Activated naive CD4-positive, alpha-beta T cell (primary cell): ENCODE results near the gene UBE2E1.
"Not testable (repeated sequence)": the region's sequence is repeated elsewhere in the genome, so short reads cannot be mapped to it uniquely, and the experiment has no call there.

Experiments
- DNase-seq, 4 experiments: peaks; one replicate each; lab custom pipeline; 2025; lab: John Stamatoyannopoulos, UW

The UBE2E1 gene

DNA sequence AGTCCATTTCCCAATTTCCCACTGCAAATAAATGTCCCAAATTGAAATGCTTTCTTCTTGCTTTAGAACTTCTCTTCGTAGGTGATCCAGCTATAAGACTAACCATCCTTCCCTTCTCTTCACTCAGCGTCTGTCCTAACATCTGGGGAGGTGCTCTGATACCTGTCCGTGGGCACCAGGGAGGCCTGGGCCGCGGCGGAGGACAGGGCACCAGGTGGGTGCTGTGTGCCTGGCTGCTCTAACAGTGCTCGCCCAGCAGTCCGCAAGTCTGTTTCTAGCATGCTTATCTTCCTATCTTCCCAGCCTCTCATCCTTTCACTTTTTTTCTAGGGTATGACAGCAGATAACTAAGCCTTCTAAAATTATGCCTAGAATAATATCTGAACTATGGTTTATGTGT is 73.7 kb downstream of the UBE2E1 start:
- no peak for DNase-seq

- DNase-seq: no peak
Observed at GRCh38 chr3:23880703-23881339, 75.1 kb downstream of the UBE2E1 start.

DNA sequence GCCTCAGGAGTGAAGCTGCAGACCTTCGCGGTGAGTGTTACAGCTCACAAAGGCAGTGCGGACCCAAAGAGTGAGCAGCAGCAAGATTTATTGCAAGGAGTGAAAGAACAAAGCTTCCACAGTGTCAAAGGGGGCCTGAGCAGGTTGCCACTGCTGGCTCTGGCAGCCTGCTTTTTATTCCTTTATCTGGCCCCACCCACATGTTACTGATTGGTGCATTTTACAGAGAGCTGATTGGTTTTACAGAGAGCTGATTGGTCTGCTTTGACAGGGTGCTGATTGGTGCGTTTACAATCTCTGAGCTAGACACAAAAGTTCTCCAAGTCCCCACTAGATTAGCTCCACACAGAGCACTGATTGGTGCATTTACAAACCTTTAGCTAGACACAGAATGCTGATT is 76.2 kb downstream of the UBE2E1 start:
- DNase-seq: not testable (repeated sequence)

- no peak for DNase-seq
Observed at GRCh38 chr3:23882487-23882918, 76.7 kb downstream of the UBE2E1 start.

DNA sequence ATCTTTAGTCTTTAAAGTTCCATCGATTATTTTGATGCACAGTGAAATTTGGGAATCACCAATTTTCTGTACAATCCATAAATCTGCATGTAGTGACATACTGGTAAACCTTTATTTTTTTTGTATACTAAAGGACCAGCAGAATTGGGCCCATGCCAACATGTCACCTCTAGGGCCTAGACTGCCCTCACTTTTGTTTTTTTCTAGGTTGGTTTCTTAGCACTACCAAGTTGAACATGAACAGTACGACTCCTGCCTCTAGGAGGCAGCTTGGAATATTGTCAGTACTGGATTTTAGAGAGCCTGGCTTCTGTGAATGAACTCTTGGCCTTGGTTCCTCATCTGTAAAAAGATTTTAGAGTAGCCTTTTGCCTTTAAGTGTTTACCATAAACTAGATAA is 78.7 kb downstream of the UBE2E1 start:
- no peak for DNase-seq

- no peak for DNase-seq
Observed at GRCh38 chr3:23885210-23885609, 79.5 kb downstream of the UBE2E1 start.

- DNase-seq: no peak
Observed at GRCh38 chr3:23886311-23886710, 80.6 kb downstream of the UBE2E1 start.

DNA sequence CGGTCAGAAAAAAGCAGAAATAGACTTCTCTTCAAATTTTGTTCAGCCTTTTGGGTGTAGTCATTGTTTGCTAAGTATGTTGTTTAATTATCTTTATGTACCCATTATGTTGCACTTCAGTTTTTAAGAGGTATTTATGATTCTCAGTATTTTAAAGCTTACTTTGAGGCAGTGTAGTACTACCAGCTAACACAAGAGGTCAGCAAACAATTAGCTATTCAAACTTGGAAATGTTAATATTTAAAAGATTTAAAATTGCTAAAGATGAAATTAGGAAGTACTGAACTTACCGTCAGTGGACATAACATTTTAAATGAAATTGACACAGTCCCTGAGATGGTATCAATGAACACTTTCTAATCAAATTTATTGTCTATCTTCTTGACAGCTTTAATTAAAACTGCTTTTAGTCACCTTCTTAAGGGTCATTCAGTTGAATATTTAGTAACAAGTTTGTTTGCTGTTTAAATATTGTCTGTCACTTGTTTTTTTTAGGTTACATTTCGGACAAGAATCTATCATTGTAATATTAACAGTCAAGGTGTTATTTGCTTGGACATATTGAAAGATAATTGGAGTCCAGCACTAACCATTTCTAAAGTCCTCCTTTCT is 83.0 kb downstream of the UBE2E1 start:
- no peak for DNase-seq

DNA sequence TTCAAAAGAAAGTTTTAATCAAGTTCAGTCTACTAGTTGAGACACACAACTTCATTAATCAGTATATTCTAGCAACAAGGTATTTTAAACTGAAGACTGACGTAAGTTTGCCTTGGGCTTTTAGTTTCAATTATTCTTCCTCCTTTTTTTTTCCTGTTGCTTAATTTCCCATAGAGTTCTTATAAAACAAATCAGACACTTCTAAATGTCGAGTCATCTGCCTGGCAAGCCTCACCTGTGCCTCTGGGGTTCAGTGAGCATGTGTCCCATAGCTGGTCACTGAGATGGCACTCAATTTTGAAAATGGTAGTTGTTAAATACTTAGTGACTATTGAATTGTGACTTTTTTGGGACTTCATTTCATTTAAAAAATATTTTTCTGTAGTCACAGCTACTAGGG is 83.6 kb downstream of the UBE2E1 start:
- DNase-seq: no peak

DNA sequence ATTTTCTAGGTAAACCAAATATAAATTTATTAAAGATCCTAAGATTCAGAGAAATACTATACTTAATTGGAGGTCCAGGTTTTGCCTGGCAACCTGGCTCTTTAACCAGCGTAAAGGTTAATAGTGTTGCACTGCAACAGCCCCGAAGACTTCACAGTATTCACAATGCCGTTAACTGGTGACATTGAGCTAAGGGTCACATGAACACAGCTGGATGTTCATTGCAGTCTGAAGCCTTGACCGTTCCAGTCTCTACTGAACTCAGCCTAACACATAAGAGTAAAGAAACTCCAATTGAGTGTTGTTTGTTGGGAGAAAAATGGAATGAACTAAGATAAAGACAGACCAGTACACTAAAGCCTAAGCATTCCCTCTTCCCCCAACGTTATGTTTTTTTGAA is 84.2 kb downstream of the UBE2E1 start:
- no peak for DNase-seq

- DNase-seq: no peak
Observed at GRCh38 chr3:23894254-23895061, 88.7 kb downstream of the UBE2E1 start.

GRCh38 chr3:23895181-23895580 is 89.4 kb downstream of the UBE2E1 start:
- no peak for DNase-seq

DNA sequence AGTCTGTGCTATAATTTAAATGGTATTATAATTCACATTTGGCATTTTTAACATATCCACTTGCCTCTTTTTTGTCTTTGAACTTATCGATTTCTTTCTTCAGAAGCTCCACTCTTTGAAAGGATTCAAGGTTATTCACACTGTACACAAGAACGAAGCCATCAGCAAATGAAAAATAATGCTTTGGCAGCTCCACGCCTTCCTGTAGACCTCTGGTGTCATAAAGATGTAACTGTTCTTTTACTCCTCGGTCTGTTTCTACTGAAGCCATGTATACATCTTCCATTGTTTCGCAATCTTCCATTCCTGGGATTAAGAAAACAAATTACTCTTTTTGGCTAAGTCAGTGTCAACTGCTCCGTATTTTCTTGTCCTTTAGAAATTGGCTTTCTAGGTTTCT is 95.0 kb downstream of the UBE2E1 start:
- DNase-seq: no peak

- no peak for DNase-seq
Observed at GRCh38 chr3:23904545-23904944, 98.8 kb downstream of the UBE2E1 start.

DNA sequence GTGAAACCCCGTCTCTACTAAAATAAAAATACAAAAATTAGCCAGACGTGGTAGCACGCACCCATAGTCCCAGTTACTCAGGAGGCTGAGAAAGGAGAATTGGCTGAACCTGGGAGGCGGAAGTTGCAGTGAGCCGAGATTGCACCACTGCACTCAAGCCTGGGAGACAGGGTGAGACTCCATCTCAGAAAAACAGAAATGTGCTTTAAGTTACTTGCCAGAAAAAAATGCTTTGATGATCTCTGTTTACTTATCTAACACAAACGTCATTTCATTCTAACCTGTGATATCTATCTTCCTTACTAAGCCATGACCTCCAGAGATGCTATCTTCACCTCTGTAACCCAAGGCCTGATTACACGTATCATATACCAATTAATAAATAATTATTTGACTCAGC is 103.6 kb downstream of the UBE2E1 start:
- no peak for DNase-seq

- no peak for DNase-seq
Observed at GRCh38 chr3:23911397-23911796, 105.6 kb downstream of the UBE2E1 start.

GRCh38 chr3:23912335-23912734 is 106.6 kb downstream of the UBE2E1 start:
- DNase-seq: not testable (repeated sequence)

DNA sequence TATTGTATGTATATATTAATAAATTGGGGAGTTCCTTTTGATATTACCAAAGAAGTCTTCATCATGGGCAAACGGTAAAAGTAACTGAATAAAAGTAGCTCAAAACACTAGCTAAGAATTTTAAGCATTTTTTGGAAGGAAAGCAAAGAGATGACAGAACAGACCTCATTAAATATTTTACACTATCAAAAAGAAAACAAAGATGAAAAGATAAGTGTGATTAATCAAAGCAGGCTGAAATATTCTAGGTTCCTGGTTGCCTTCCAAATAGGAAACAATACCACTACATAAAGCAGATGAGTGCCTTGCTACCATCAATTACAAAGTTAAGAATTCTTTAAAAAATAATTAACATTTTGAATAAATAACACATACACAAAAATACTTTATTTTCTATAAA is 107.4 kb downstream of the UBE2E1 start:
- DNase-seq: no peak

DNA sequence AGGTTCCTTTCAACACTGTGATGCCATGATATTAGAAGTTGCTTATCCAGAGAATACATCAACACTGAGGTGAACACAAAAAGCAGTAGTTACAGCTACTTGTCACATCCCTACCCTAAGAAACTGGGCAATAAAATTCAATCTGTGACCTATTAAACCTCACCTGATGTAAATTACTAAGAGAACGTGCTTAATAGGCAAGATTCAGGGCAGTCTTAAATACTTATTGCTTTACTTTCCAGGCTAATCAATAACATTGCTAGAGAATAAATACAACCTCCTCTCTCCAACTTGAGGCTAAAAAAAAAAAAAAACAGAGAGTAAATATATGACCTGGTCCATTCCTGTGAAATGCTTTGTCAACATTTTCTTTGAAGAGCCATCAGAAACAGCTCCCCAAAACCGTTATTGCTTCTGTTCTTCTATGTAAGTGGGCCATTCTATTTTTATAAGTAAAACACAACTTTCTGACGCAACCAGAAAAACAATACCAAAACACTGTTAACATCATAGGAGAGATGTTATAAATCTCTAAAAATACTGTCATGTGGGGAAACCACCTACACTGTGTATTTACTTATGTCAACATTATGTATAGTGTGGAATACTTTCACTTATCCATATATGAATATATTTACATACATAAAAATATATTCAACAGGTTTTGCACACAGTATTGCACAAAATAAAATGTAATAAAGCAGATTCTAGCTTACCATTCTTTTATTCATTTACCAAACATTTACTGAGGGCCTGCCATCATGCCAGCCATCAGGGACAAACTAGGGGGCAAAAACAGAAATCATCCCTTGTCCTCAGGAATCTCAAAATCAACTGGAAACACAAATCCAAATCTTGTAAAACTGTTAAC is 108.4 kb downstream of the UBE2E1 start:
- no peak for DNase-seq

DNA sequence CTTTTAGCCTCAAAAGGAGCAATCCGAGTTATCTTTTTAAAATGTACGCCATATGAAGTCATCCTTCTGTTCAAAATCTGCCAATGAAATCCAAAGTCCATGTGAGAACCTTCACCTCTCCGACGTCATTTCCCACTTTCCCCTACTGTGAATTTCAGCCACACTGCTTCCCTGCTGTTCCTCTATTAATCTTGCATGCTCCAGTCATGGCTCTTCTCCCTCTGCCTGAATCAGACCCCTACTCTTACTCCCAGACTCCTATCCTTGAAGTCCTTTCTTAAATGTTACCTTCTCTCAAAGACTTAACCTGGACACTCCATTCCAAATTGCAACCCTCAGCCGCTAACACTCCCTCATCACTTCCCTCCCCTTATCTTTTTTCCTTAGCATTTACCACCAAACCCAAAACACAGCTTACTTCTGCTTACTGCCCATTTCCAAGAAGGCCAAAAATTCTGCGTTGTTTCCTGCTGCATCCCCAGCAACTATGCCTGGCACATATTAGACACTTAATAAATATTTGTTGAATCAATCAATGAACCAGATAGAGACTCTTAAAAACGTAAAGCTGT is 109.9 kb downstream of the UBE2E1 start:
- no peak for DNase-seq

DNA sequence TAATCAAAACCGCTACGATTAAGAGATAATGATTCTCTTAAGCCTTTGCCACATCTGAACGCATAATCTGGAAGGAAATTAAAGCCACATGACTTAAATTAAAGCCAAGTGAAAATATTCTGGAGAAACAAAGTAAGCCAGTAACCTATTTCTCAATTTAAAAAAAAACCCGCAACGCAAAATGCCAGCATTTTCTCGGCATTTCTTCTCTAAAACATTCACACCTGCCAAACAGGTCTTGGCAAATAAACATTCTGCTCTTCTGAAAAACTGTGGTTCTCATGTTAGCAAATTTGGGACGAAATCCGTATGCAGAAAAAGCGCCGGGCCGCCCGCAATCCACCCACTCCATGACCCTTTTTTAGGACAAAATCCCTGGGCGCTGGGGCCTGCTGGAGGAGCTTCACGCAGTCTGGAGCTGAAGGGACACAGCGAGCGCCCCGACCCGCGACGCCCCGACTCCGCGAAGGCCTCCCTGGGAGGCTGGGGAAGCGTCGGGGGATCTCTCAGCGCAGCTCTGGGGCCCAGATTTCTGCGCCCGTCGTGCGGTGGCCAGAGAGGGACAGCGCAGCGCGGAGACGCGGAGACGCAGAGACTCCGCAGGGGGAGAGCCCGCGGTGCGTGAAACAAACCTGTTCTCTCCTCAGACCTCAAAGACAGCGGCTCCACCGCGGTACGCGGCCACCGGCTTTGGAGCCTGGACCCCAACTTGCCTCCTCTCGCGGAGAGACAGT is 110.6 kb downstream of the UBE2E1 start:
- peak in 1 of 4 experiments; percentile 63 for DNase-seq
